CD4-positive, alpha-beta T cell (primary cell): Measurements from ENCODE around the gene GALNT12. TPM values are rescaled to one million over a fixed set of nuclear protein-coding genes. Genes with fewer than 3 reads are reported as not detected.

Experiments used
- ATAC-seq: fragments of 200-7000 bp; cut with Tn5 transposase; one replicate; pipeline ENCODE4 v1.10.0; 2022; ENCODE audit warnings: mild to moderate bottlenecking; ENCODE audit not compliant: poor library complexity
- CTCF ChIA-PET: fragments of 350-600 bp; sonication (Branson Sonifier 250); formaldehyde crosslinking; loops from one replicate; lab custom pipeline; 2021; ENCODE audit warnings: antibody characterized with exemption, inconsistent platforms; lab: Charles Lee
- POLR2A ChIA-PET: fragments of 350-600 bp; sonication (Branson Sonifier 250); formaldehyde crosslinking; loops from one replicate; lab custom pipeline; 2021; ENCODE audit warnings: antibody characterized with exemption, inconsistent platforms; lab: Charles Lee
- DNase-seq, 14 experiments: peaks; one replicate each; pipeline ENCODE4 v3.0.0-alpha.2; 2013 to 2020; ENCODE audit warnings: mixed read lengths in 2 of 14
- H3K27ac ChIP-seq, 2 donors: one replicate each; pipeline versions ENCODE4 v1.5.1 to v1.7.0; 2013; ENCODE audit warnings: low read length in 2 of 2, low read depth in 1 of 2, mild to moderate bottlenecking in 1 of 2
- H3K27me3 ChIP-seq, 2 experiments: 1 replicate in 1 of 2; 2 replicates in 1 of 2; pipeline versions ENCODE4 v1.6.1 to v1.7.0; 2013; ENCODE audit warnings: low read length in 2 of 2, control low read depth in 1 of 2, mild to moderate bottlenecking in 1 of 2, moderate library complexity in 1 of 2; ENCODE audit not compliant: insufficient read depth in 2 of 2, control insufficient read depth in 1 of 2
- H3K36me3 ChIP-seq: one replicate; pipeline ENCODE4 v1.6.1; 2013; ENCODE audit warnings: low read length, control low read depth; ENCODE audit not compliant: insufficient read depth
- H3K4me1 ChIP-seq: one replicate; pipeline ENCODE4 v1.6.1; 2013; ENCODE audit warnings: low read length, control low read depth; ENCODE audit not compliant: insufficient read depth
- H3K4me3 ChIP-seq: one replicate; pipeline ENCODE4 v1.5.1; 2013; ENCODE audit warnings: mild to moderate bottlenecking, low read length, moderate library complexity
- H3K9me3 ChIP-seq, 2 experiments: 1 replicate in 1 of 2; 2 replicates in 1 of 2; pipeline versions ENCODE4 v1.6.1 to v1.7.0; 2013; ENCODE audit warnings: low read length in 2 of 2, mild to moderate bottlenecking in 2 of 2, control low read depth in 1 of 2, moderate library complexity in 1 of 2; ENCODE audit not compliant: control insufficient read depth in 1 of 2, insufficient read depth in 1 of 2
- H3K27ac Mint-ChIP-seq: one replicate; pipeline ENCODE4 v1.8.0; 2020; ENCODE audit warnings: mixed read lengths
- H3K27me3 Mint-ChIP-seq: one replicate; pipeline ENCODE4 v1.8.0; 2021; ENCODE audit warnings: mixed read lengths
- H3K36me3 Mint-ChIP-seq: one replicate; pipeline ENCODE4 v1.8.0; 2021; ENCODE audit warnings: low read depth, mixed read lengths
- H3K4me1 Mint-ChIP-seq: one replicate; pipeline ENCODE4 v1.8.0; 2021; ENCODE audit warnings: low read depth, mixed read lengths
- H3K4me3 Mint-ChIP-seq: one replicate; pipeline ENCODE4 v1.8.0; 2020; ENCODE audit warnings: mild to moderate bottlenecking, mixed read lengths
- H3K9me3 Mint-ChIP-seq: one replicate; pipeline ENCODE4 v1.8.0; 2020; ENCODE audit warnings: mixed read lengths
- CTCF ChIP-seq: fragments of 200-600 bp; IDR thresholded peaks from one replicate; pipeline ENCODE4 v1.8.0; 2022; ENCODE audit warnings: antibody characterized with exemption, mild to moderate bottlenecking
- intact Hi-C, 2 experiments: fragments of 100-400 bp; cut with DNase I in 1 of 2; cut with micrococcal nuclease in 1 of 2; formaldehyde crosslinking; loops; one replicate each; pipeline versions ENCODE4 v1.15.1 to v1.9.0; 2023 to 2025; cut with DNase I, micrococcal nuclease
- total RNA-seq, 174 experiments: library from RNA in 2 of 174; stranded (reverse) in 2 of 174; gene quantifications; one replicate each; pipeline ENCODE4 v1.2.3 and lab custom pipeline; 2021 to 2026

Gene GALNT12
- total RNA-seq, 2 experiments from 2014 or later = 8.7 to 11.5 TPM

- ATAC-seq = no peak
- intact Hi-C loops = loop anchor here in 1 of 2 experiments (2.0 kb wide), 2 partner anchors 125 to 291 kb away; no protein-coding TSS in a partner anchor
- H3K4me3 ChIP-seq = no peak overlapping the region
- TF ChIP-seq CTCF = no peak
- Mint-ChIP-seq H3K27me3 (no peaks in the 10 kb centered on the region), H3K36me3 (peaks cover 35% of the 10 kb centered on the region), H3K9me3 (no peaks in the 10 kb centered on the region), H3K27ac (no peak overlapping the region), H3K4me3 (no peak overlapping the region), H3K4me1 (no peaks in the 10 kb centered on the region)
- H3K27ac ChIP-seq = no peak overlapping the region
- peaks cover 12% of the 10 kb centered on the region for H3K36me3 ChIP-seq
- H3K27me3 ChIP-seq = no peaks in the 10 kb centered on the region
- no peaks in the 10 kb centered on the region for H3K9me3 ChIP-seq
- ChIA-PET CTCF (no interaction called here), POLR2A (no interaction called here)
- no peak for DNase-seq
- H3K4me1 ChIP-seq = no peaks in the 10 kb centered on the region
Measured at GRCh38 chr9:98849563-98849962, 42.1 kb downstream of the GALNT12 start.

GRCh38 chr9:98850851-98851729 lies 43.6 kb downstream of the GALNT12 start:
- H3K9me3 Mint-ChIP-seq = no peaks in the 10 kb centered on the region
- H3K27ac ChIP-seq = no peak overlapping the region
- ChIA-PET POLR2A (no interaction called here), CTCF (no interaction called here)
- TF ChIP-seq CTCF = no peak
- no peak overlapping the region for H3K4me3 ChIP-seq
- intact Hi-C loops = no loop called here
- peaks cover 4 to 5% of the 10 kb centered on the region in 2 experiments for H3K9me3 ChIP-seq
- peaks cover 22% of the 10 kb centered on the region for H3K36me3 Mint-ChIP-seq
- H3K36me3 ChIP-seq = peaks cover 1% of the 10 kb centered on the region
- H3K27me3 Mint-ChIP-seq = no peaks in the 10 kb centered on the region
- H3K4me1 ChIP-seq = no peaks in the 10 kb centered on the region
- ATAC-seq (no peak), DNase-seq (no peak)
- no peaks in the 10 kb centered on the region for H3K4me1 Mint-ChIP-seq
- no peak overlapping the region for H3K27ac Mint-ChIP-seq
- H3K4me3 Mint-ChIP-seq = no peak overlapping the region
- no peaks in the 10 kb centered on the region for H3K27me3 ChIP-seq

DNA sequence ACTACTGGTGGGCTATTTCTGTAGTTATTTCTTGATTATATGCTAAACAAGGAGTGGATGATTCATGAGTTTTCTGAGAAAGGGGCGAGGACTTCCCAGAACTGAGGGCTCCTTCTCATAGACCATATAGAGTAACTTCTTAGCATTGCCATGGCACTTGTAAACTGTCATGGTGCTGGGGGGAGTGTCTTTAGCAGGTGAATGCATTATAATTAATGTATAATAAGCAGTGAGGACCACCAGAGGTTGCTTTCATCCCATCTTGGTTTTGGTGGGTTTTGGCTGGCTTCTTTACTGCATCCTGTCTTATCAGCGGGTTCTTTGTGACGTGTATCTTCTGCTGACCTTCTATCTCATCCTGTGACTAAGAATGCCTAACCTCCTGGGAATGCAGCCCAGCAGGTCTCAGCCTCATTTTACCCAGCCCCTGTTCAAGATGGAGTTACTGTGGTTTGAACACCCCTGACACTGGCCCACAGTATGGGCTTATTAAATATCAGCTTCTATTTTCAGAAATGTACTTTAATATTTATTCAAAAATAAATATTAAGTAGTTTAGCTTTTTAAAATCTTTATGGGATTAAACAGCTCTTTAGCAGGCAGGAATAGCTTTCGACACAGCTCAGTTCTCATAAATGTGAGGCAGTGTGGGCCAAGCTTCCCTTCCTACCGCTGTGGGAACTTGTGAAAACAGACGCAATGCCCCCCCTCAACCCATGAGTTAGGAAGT lies 44.4 kb downstream of the GALNT12 start:
- Histone ChIP-seq H3K27me3 (no peaks in the 10 kb centered on the region), H3K27ac (no peak overlapping the region), H3K4me1 (no peaks in the 10 kb centered on the region), H3K9me3 (peaks cover 4 to 5% of the 10 kb centered on the region in 2 experiments), H3K36me3 (no peaks in the 10 kb centered on the region), H3K4me3 (no peak overlapping the region)
- Mint-ChIP-seq H3K27me3 (no peaks in the 10 kb centered on the region), H3K9me3 (no peaks in the 10 kb centered on the region), H3K36me3 (peaks cover 21% of the 10 kb centered on the region), H3K4me3 (no peak overlapping the region), H3K4me1 (no peaks in the 10 kb centered on the region), H3K27ac (no peak overlapping the region)
- POLR2A ChIA-PET = no interaction called here
- TF ChIP-seq CTCF = no peak
- DNase-seq (peak in 1 of 14 experiments; percentile 5), ATAC-seq (no peak)
- intact Hi-C loops = no loop called here
- CTCF ChIA-PET = no interaction called here
